Activated T-cell treated with anti-CD3 and anti-CD28 coated beads for 1 hour (primary cell): ENCODE measurements around the gene DRC7.

ENCODE experiments used
- DNase-seq: peaks from one replicate; pipeline ENCODE4 v3.0.0-alpha.2; 2020; ENCODE audit warnings: low read depth

Gene DRC7

DNA sequence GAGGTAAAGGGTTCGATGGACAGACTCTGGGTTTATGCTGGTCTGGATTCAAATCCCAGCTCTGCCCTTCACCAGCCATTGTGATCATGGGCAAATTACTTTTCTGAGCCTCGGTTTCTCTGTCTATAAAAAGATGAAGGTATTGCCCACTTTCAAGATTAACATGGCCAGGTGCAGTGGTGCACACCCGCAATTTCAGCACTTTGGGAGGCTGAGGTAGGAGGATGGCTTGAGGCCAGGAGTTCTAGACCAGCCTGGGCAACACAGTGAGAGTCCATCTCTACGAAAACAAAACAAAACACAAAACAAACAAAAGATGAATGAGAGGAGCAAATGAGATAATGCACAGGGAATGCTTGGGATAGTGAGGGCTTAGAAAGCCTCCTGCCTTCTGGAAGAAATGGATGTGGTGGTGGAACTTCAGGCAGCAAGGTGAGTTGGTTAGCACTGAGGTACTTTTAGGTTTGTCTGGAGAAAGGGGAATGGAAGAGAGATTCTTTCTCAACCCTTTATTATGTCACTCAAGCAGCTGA, 18.0 kb upstream of the DRC7 start:
- no peak for DNase-seq

DNA sequence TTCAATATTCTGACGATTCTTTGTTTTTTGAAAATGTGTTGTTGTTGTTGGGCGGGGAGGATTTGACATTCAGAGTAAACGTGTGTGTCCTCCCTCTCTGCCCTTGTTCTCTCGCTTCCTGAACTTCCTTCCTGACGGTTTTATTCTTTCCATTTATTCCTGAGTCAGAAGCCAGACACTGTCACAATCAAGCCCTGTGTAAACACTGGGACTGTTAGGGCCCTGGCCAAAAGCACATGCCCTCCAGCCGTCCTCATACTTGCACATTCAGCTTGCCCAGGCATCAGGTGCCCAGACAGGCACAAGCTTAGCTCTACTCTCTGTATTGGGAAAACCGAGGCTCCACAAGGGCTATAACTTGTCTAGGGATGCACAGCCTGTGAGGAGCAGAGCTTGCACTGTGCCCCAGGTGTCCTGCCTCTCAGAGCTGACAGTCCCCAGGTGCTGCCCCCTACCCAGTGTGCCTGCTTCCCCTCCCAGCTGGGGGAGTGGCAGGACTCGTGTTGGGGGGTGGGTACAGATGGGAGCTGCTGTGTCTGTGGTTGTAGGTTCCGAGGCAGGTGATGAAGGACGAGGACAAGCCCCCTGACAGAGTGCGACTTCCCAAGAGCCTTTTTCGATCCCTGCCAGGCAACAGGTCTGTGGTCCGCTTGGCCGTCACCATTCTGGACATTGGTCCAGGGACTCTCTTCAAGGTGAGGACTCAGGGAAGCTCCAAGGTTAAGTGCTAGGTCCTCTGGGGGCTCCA, 16.8 kb upstream of the DRC7 start:
- no peak for DNase-seq

GRCh38 chr16:57679016-57679415, 15.6 kb upstream of the DRC7 start:
- no peak for DNase-seq

- DNase-seq, result no peak
Observed at GRCh38 chr16:57679767-57680482, 14.7 kb upstream of the DRC7 start.

- no peak for DNase-seq
Observed at GRCh38 chr16:57680842-57681375, 13.7 kb upstream of the DRC7 start.

GRCh38 chr16:57681950-57682728, 12.5 kb upstream of the DRC7 start:
- no peak for DNase-seq

GRCh38 chr16:57682809-57683635, 11.6 kb upstream of the DRC7 start:
- DNase-seq, result no peak

- DNase-seq, result no peak
Observed at GRCh38 chr16:57683636-57684545, 10.7 kb upstream of the DRC7 start.

GRCh38 chr16:57684626-57685358, 9.8 kb upstream of the DRC7 start:
- DNase-seq, result no peak

GRCh38 chr16:57685633-57686032, 9.0 kb upstream of the DRC7 start:
- no peak for DNase-seq

DNA sequence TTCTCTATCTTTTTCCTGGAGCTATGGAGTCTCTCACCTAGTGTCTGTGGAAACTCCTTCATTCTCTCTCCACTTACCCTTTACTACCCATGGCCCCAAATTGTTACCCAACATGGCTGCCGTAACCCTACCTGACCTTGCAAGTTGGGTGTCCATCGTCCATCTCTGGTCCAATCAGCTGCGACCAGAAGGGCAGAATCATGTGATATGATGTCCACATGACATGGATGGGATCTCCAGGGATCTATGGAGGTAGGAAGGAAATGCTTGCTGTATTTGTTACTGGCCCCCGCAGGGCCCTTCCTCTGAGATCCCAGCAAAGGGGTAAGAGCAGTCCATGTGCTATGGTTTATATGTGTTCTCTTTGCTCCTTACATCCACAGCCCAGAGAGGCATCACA, 8.0 kb upstream of the DRC7 start:
- no peak for DNase-seq

- DNase-seq, result no peak
Observed at GRCh38 chr16:57687363-57687929, 7.2 kb upstream of the DRC7 start.

- no peak for DNase-seq
Observed at GRCh38 chr16:57688487-57688986, 6.1 kb upstream of the DRC7 start.

DNA sequence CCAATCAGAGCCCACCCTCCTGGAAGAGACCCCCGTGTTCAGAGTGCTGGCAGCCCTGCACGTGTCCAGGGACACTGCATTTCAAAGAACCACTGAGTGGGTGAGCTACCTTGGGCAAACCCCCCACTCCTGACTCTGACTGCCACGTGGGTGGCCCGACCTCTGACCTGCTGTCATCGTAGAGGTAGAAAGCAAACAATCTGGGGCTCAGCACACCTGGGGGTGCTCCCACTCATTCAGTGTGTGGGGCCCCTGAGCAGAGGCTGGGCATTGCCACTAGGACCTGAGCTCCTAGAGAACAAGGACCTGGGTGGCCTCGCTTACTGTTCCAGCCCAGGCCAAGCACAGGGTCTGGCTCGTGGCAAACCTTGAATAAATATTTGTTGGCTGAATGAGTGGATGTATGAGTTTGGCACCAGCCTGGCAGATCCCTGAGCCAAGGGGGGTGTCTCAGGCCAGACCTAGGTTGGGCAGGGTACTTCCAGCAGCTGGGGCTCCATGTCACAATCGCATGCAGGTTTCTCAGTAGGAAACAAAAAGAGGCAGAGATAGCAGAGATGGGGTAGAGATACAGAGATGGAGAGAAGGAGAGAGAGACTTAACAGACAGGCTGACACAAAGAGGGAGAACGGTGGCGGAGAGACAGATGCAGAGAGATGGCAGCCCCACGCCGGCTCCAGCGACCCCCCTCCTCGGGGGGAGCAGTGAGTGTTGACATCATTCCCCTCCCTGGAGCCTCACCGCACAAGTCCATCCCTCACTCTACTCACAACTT, 5.4 kb upstream of the DRC7 start:
- DNase-seq, result no peak

GRCh38 chr16:57689762-57690558, 4.6 kb upstream of the DRC7 start:
- peak; percentile 8 for DNase-seq

GRCh38 chr16:57690782-57691471, 3.7 kb upstream of the DRC7 start:
- no peak for DNase-seq

DNA sequence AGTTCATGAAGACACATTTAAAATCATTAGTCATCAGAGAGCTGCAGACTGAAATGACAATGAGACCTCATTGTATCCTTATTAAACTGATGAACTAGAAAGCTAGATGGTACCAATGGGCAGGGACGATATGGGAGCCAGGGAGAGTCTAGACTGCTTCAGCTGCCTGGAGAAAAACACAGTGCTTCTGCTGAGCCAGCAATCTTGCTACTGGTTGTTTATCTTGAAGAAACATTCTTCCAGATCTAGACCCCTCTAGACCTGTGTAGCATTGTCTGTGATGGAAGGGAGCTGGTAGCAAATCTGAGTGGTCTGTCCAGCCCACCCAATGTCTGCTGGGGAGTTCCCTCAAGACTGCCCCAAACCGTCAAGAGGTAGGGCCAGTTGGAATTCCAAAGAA, 2.0 kb upstream of the DRC7 start:
- DNase-seq, result no peak
